Activated T-cell treated with anti-CD3 and anti-CD28 coated beads for 48 hours (primary cell): ENCODE data around the gene FBXO46.
"Not testable (repeated sequence)": the region's sequence is repeated elsewhere in the genome, so short reads cannot be mapped to it uniquely, and the experiment has no call there.

Experiments used
- DNase-seq: peaks from one replicate; pipeline ENCODE4 v3.0.0-alpha.2; 2020; ENCODE audit warnings: low read depth

FBXO46 gene

DNA sequence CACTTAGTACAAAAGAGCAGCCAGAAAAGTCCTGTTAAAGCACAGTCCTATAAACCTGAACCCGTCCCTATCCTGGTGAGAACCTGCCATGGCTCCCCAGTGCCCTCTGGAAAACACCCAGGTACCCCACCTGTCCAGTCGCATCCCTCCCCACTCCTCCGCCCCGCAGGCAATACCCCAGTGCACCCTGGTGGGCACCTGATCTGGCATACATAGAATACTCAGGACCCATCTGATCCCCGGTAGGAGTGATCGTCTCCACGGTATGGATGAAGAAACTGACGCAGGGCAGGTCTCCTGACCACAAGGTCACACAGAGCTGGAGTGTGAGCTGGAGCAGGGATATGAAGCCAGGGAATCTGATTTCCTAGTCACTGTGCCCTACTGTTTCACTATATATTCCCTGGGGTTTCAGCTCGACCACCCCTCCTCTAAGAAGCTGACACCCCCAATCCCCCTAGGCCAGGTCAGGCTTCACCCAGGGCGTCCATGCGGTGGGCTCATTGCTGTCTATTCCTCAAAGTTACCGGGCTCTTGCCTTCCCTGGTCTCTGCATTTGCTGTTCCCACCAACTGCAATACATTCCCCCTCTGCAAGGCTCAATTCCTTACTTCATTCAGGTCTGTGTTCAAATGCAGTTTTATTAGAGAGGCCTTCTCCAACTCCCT is 12.6 kb downstream of the FBXO46 start:
- no peak for DNase-seq

DNA sequence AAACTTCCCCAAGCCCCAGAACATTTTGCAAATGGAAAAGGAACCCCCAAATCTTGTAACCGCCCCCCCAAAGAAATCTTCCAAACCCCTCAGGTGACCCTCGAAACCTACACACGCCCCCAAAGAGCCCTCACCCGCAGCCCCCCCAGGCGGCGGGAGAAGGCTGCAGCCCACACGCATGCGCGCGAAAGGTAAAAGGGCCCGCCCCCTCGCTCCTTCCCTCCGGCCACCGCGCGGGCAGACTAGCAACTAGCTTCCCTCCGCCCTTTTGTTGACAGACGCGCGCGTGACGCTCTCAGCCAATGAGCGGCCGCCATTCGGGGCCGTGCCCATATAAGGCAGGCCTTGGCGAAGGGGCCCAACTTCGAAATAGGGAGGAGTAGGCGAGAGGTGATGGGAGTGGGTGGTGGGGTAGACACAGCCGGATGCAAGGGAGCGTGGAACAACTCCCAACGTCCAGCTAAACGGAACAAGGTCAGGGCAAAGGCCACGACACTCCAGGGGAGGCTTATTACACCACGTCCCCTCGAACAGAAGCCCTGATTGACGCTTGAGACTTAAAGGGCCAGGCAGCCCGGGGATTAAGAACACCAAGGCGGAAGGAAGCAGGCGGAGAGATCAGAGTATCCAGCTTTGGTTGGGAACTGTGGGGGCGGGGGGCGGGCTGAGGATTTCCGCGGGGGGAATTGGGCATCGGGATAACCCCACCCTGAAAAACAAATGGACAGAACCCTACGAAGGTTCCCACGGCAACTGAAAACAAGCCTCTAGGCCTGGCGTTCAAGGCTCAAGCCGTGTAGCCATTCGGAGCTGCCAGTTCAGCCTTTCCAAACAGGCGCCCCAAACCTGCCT is 13.3 kb downstream of the FBXO46 start:
- DNase-seq = peak; percentile 97

DNA sequence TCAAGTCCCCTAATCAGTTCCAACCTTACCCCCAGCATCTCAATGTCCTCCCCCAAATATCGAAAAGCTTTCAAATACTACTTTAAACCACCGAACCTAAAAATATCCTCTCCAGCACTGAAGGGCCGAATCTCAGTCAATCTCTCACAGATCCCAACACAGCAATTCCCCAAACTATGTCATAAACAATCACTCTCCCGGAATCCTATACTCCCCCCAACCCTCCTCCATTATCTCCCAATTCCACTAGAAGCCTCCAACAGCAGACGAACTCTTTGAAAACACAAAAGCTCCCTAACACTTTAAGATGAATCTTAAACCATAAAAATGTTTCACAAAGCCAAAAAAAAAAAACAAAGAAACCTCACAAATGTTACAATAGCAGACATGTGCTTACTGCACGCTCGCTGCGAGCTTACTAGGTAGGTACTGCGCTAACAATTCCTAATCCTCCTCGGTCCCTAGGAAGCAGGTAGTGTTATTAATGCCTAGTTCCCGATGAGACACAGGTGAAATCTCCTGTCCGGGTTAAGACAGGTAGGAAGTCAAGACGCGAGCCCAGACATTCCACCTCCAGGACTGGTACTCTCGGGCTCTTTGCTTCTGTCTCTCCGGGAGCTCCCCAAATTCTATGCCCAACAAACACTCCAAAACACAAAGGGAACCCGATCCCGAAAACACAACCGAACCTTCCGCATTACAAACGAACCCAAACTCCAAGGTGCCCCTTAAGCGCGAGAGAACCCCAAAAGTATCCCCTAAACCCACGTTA is 14.2 kb downstream of the FBXO46 start:
- no peak for DNase-seq

DNA sequence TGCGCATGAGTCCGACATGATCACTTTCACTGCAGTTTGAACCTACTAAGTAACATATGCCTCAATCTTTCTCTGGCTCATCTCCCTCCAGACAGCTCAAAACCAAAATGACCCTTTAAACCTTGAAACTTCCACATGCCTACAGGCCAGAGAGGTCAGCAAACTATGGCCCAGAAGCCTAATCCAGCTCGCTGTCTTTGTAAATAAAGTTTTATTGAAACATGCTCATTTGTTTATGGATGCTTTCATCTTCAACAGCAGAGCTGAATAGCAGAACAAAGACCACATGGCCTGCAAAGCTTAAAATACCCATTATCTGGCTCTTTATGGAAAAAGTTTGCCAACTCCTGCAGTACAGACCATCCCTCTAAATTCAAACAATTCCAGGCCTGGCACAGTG is 15.6 kb downstream of the FBXO46 start:
- no peak for DNase-seq

DNA sequence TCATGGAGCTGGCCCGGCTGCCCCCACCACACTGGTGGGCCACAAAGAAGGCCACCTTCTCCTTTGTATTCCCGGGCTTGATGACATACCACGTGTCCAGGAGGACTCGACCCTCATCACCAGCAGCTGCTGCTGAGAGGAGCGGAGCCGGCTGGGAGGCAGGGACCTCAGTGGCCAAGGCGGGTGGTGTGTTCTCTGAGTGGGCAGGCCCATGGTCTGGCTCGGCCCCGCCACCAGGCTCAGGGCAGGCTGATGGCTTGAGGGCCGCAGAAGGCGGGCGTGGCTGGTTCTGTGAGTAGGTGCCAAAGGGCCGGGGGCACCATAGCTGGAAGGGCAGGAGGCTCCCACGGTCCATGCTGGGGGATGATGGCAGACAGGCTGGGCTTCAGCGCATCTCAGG is 17.6 kb downstream of the FBXO46 start:
- DNase-seq = no peak

DNA sequence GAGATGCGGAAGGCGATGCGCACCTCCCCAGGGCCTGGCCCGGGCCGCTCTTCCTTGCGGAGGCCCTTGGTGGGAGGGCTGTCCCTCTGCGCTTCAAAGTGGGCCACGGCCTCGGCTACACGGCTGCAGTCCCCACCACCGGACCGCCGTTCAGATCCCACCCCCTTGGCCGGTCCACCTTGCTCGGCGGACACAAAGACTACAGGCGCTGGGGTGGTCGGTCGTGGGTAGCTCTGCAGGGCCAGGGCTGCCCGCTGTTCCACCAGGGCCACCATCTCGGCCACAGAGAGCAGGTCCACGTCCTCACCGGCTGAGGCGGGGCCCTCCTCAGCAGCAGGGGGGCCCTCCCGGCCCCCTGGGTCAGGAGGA is 18.0 kb downstream of the FBXO46 start:
- DNase-seq = no peak

DNA sequence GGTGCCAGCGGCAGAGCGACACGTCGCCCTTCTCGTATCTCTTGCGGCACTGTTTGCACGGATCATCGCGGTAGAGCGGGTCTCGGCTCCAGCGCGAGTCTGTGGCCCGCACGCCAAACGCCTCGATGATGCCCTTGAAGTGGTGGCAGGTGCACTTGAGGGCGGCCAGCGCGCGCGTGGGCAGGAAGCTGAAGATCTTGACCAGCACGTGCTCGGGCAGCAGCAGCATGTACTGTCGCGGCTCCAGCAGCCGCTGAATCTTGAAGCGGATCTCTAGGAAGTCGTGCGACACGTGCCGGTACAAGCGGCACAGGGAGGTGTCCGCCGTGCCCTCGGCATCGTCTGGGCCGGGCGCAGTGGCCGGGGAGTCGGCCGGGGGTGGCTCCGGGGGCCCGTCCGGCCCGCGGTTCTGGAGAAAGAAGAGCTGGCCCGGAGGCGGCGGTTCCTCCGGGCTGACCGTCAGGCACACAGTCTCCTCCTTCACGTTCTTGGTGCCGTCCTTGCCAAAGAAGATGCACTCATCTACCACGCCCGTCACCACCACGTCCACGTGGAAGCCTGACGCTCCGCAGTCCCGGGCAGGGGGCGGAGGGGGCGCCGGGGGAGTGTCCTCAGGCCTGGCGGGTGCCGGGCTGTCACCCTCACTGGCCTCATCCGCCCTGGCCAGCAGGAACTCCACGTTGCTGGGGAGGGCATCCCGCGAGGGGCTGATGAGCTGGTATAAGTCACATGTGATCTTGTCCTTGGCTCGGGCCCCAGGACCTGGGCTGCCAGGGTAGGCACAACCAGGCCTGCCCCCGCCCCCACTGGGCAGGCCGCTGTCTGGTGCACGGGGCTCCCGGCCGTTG is 18.6 kb downstream of the FBXO46 start:
- no peak for DNase-seq

DNA sequence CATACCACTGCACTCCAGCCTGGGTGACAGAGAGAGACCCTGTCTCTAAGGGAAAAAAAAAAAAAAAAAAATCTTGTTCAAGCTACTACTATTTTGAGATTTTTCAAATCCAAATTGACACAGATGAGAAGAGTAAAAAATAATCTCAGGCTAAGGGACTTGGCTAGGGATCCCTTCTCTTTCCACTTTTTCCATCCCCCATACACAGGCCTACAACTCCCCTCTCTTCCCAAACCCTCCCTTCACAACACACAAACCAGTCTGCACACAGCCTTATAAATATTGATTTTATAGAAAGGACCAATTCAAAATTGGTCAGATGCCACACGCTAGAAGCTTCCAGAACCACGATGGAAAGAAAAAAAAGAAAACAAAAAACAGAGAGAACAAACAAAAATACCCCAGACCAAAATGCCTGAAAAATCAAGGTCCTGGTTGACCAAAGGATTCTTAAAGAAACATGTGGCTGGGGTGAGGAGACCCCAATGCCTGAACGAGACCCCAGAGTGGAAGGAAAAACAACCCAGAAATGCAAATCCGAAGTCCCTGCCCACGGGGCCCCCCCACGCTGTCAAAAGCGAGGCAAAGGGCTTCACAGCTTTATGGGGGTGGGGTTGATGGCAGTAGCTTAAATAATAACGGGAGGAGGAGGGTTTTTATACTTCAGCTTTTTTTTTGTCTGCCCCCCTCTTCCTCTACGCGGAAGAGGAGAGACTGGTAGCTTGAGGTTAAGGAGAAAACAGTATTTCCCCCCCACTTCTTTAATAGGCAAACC is 20.2 kb downstream of the FBXO46 start:
- DNase-seq = no peak

DNA sequence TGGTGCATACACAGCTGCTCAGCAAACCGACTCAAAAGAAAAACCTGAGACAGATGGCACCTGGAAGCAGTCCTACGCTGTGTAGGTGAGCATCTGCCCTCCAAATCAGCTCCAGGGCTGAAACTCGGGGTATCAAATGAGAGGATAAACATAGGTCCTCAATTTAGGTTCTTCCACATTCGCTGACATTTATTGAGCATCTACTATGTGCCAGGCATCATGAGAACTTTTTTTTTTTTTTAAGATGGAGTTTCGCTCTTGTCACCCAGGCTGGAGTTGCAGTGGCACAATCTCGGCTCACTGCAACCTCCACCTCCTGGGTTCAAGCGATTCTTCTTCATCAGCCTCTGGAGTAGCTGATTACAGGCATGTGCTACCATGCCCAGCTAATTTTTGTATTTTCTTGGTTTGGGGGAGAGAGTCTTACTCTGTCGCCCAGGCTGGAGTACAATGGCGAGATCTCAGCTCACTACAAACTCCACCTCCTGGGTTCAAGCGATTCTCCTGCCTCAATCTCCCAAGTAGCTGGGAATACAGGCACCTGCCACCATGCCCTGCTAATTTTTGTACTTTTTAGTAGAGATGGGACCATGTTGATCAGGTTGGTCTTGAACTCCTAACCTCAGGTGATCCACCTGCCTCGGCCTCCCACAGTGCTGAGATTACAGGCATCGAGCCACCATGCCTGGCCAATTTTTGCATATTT is 24.8 kb downstream of the FBXO46 start:
- no peak for DNase-seq

DNA sequence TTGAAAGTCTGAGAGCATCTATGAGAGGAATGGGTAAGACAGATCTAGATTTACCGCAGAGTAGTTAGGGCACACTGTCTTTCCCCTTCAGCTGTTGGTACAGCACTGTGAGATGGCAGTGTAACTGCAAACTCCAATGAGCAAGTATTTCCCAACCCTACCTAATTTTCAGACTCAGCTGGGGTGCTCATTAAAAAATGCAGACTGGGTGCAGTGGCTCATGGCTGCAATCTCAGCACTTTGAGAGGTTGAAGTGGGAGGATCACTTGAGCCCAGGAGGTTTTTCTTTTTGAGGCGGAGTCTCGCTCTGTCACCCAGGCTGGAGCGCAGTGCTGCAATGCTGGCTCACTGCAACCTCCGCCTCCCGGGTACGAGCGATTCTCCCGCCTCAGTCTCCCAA is 25.6 kb downstream of the FBXO46 start:
- no peak for DNase-seq

DNA sequence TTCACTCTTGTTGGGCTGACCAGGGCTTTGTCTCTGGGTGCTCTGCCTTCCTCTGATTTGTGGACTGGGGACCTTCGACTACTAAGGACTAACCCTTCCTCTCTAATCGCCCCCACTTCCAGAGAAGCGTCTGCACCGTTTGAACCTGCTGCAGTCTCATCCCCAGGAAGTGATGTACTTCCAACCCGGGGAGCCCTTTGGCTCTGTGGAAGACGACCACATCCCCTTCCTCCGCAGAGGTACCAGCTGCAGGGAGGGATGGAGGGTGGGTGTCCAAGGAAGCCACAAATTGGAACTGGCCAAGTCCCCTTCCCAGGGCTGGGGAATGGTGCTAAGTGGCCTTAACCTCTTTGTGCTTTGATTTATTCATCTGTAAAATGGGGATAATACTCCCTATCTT is 29.0 kb downstream of the FBXO46 start:
- no peak for DNase-seq

DNA sequence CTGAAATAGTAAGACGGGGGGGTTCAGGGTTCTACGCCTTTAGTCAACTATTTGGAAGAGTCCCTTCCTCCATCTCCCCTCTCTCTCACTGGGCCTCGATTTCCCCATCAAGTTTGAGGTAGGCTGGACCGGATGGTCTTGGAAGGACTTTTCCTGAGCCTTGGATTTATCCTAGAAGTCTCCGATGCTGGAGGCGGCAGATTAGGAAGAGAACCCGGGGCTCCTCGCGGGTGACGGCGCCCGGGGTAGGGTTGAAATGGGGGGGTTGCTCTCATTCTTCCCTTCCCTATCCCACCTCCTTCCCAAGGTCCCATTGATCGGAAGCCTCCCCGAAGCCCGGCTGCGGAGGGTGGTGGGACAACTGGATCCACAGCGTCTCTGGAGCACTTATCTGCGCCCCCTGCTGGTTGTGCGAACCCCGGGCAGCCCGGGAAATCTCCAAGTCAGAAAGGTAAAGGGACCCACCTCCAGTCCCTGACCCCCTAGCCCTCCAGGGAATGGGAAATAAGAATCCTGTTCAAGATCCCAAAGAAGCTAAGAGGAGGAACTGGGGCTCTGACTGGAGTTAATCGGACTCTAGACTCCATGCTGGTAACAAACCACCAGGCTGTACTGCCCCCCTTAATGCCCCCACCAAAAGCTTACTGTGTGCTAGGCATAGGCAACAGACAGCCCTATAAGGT is 37.4 kb downstream of the FBXO46 start:
- DNase-seq = peak; percentile 74

DNA sequence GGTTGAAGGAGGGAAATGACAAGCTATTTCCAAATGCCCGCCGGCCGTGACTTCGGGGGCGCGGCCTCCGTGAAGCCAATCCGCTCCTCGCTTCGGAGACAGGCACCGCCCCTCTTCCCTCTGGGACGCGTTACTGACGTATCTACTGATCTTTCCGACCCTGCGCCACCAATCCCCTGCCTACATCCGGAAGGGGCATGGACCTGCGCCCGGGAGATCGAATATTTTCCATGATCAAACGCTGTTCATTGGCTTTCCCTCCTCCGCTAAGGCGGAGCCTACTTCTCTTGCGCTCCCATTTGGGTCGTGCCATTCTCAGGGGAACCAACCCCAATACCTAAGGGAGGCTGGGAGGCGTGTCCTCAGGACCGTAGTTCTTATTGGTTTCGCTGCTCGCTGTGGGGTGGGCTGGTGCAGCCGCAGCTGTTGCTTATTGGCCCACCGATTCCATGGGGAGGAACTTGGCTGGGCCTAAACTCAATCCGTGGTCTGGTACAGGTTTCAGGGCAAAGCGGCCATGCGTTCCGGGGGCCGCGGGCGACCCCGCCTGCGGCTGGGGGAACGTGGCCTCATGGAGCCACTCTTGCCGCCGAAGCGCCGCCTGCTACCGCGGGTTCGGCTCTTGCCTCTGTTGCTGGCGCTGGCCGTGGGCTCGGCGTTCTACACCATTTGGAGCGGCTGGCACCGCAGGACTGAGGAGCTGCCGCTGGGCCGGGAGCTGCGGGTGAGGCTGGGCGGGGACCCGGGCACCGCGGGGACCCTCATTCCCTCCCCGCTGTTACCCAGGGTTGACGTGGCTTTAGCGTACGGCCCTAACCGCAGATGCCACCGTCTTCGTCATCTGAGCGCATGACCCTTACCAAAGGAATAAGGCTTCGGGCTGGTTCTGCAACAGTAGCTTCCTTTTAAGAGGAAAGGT is 38.2 kb downstream of the FBXO46 start, which contains the start of gene QPCTL:
QPCTL (plus strand) TSS at position 480 of the 919 bp plus-strand sequence; CDS start at position 518, 38 bp downstream.
- DNase-seq = peak; percentile 94

DNA sequence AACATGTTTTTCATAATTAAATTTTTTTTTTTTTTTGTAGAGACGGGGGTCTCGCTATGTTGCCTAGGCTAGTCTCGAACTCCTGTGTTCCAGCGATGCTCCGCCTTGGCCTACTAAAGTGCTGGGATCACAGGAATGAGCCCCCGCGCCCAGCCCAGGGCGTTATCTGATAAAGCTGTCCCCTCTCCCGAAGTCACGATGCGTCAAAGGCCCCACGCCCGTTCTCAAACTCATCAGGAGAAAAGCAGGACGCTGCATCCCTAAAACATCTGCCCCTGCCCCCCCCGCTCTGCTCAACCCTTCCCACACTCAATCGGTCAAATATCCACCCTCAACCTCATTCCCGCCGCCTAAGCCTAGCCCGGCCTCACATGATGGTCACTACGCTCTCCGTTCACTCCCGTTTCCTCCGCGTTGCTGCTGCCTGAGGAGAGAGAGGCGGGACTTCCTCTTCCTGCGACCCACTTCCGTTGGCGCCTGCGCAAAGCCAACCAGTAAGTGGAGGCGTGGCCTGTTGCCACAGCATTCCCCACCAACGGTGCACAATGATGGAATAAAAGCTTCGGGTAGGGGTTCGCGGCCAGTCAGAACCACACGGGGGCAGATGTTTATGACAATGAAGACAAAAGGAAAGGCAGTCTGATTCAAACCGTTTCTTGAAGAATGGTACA is 39.0 kb downstream of the FBXO46 start, which contains the start of gene SNRPD2:
SNRPD2 (minus strand) TSS at position 438 of the 671 bp plus-strand sequence; CDS start at position 373, 65 bp downstream.
- DNase-seq = peak; percentile 91

DNA sequence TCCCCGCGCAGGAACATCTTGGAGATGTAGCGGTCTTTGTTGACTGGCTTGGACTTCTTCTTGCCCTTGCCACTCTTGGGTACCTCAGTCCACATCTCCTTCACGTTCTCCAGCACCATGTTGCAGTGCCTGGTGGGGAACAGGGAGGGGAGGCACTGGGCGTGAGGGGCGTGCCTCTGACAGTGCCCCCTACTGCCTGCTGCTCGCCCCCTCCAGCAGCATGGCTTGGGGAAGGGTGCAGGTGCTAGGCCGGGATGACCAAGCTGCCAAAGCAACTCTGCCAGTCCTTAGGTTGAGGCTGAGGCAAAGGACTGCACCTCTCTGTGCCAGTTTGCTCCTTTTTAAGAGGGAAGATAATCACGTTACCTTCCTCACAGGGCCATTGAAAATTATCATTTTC is 43.1 kb downstream of the FBXO46 start:
- no peak for DNase-seq

DNA sequence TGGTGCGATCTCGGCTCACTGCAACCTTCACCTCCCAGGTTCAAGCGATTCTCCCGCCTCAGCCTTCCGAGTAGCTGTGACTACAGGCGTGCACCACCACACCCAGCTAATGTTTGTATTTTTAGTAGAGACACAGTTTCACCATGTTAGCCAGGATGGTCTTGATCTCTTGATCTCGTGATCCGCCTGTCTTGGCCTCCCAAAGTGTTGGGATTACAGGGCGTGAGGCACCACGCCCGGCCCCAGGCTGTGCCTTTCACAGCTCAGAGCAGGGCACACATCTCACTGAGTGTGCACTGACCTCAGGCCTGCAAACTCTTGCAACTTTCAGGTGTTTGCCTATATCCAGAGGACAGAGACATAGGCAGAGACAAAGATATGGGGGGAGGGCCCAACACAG is 45.7 kb downstream of the FBXO46 start:
- not testable (repeated sequence) for DNase-seq

DNA sequence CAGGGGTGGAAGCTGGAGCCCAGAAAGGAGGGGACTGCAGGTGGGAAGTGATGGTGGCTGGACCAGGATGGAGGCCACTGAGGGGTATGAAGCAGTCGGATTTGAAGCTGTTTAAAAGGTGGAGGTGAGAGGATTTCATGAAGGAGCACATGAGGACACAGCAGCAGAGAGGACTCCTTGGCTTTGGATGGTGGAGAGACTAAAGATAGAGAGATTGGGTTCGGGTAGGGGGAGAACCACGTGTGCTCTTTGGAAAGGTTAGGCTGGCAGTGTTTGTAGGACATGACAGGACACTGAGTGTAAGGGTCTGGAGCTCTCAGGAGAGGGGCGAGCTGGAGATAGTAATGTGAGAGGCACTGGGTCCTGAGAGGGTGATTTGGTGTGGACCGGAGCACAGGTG is 47.8 kb downstream of the FBXO46 start:
- DNase-seq = no peak

DNA sequence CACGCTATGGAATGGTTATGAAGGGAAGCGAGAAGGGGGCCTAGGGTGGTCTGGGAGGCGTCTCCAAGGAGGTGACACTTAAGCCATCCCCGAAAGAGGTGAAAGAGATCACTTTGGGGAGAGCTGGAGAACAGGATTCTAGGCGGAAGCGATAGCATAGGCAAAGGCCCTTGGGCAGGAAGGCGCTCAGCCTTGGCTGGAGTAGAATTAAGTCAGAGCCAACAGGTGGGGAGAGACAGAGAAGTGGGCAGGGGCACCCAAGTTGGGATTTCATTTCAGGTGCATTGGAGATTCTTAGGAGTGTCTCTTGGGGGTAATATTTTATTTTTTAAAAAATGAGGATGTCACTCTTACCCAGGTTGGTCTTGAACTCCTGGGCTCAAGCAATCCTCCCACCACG is 48.6 kb downstream of the FBXO46 start:
- DNase-seq = no peak
